ENCODE data around the gene PTH2. TPM values are rescaled to one million over a fixed set of nuclear protein-coding genes. Genes with fewer than 3 reads are reported as not detected.

PTH2 gene
- total and polyA plus RNA-seq, 2 of the 8 experiments (the other 6 are each of a cell fraction or from before 2014, with no cell fraction given) = not detected

- Histone ChIP-seq H3K4ac (replicated peaks; ENCODE audit: insufficient read length, low read depth, low read length) (no peak overlapping the region), H2AFZ (ENCODE audit: low read length) (no peak overlapping the region), H3K56ac (replicated peaks; ENCODE audit: insufficient read length, low read depth, low read length) (no peak overlapping the region), H3K9ac (replicated peaks in 1 of 4; ENCODE audit: extremely low read depth in 1 of 4, low read depth in 3 of 4, low read length in 3 of 4) (no peak overlapping the region), H3K36me3 (ENCODE audit: control insufficient read depth in 2 of 4, insufficient read depth in 4 of 4, low read length in 3 of 4) (no peaks in the 10 kb centered on the region), H3K23ac (ENCODE audit: insufficient read length) (no peak overlapping the region), H2BK5ac (ENCODE audit: low read depth, low read length) (no peak overlapping the region), H2BK12ac (ENCODE audit: low read depth, low read length) (peak overlapping the region; percentile 39; the same call in 1 of the 2 replicates), H2AK5ac (ENCODE audit: low read depth, low read length) (no peak overlapping the region), H3K14ac (ENCODE audit: insufficient read length) (no peak overlapping the region), H2BK15ac (ENCODE audit: low read length) (no peak overlapping the region), H3K4me1 (replicated peaks in 1 of 4; ENCODE audit: control insufficient read depth in 3 of 4, insufficient read depth in 4 of 4, low read length in 3 of 4) (peaks cover 4 to 44% (median 27%) of the 10 kb centered on the region in 4 experiments), H4K8ac (ENCODE audit: extremely low read depth, insufficient read depth, low read length) (no peak overlapping the region), H4K5ac (ENCODE audit: insufficient read length, low read depth, low read length) (no peak overlapping the region), H4K91ac (replicated peaks; ENCODE audit: insufficient read length, low read length) (peak overlapping the region; percentile 35), H2BK120ac (replicated peaks; ENCODE audit: low read depth, low read length) (no peak overlapping the region), H3K9me3 (ENCODE audit: insufficient read depth in 2 of 2, low read depth in 1 of 2, low read length in 1 of 2) (peaks cover 0 to 2% of the 10 kb centered on the region in 2 experiments; a peak in 1 of 4 replicates), H3K79me1 (ENCODE audit: low read depth, low read length) (no peaks in the 10 kb centered on the region), H3K27ac (ENCODE audit: low read depth, low read length) (no peak overlapping the region), H3K18ac (ENCODE audit: extremely low read depth, low read length) (no peak overlapping the region), H3K4me3 (ENCODE audit: extremely low read depth in 1 of 4, insufficient read depth in 2 of 4, low read depth in 3 of 4, low read length in 4 of 4) (peak overlapping the region in 1 of 4 experiments; percentile 71; a peak in 2 of 8 replicates), H3K4me2 (ENCODE audit: insufficient read depth in 1 of 2, low read depth in 2 of 2, low read length in 2 of 2) (peak overlapping the region in 1 of 2 experiments; percentile 97; a peak in 2 of 4 replicates), H3K79me2 (ENCODE audit: control insufficient read depth in 1 of 2, insufficient read depth in 2 of 2, low read length in 2 of 2) (no peaks in the 10 kb centered on the region), H2BK20ac (ENCODE audit: low read length) (0 out of 2 replicates have a peak overlapping the region, but pooled peaks have one; percentile 61), H4K20me1 (replicated peaks in 1 of 2; ENCODE audit: control insufficient read depth in 1 of 2, insufficient read depth in 2 of 2, low read length in 2 of 2) (no peaks in the 10 kb centered on the region), H3K27me3 (replicated peaks in 1 of 4; ENCODE audit: control insufficient read depth in 3 of 4, extremely low read depth in 1 of 4, insufficient read depth in 3 of 4, low read length in 3 of 4) (peaks cover 16 to 55% (median 51%) of the 10 kb centered on the region in 4 experiments), H3K23me2 (ENCODE audit: low read depth, low read length) (peaks cover 21% of the 10 kb centered on the region)
- no peak for TF ChIP-seq EGR1 (IDR thresholded peaks at IDR 0.05; ENCODE audit: borderline replicate concordance, low read depth, low read length)
- no peak for TF ChIP-seq SP1 (IDR thresholded peaks at IDR 0.05; ENCODE audit: low read depth, low read length)
- no peak for TF ChIP-seq NRF1 (IDR thresholded peaks at IDR 0.05; ENCODE audit: low read depth, low read length)
- no peak for TF ChIP-seq RAD21 (IDR thresholded peaks at IDR 0.05 in 1 of 2, conservative IDR thresholded peaks at IDR 0.05 in 1 of 2; ENCODE audit: low read depth in 2 of 2, low read length in 2 of 2)
- TF ChIP-seq SUZ12 (IDR thresholded peaks at IDR 0.05; ENCODE audit: low read length) = no peak
- 70% methylated on average over 8 of the region's 12 CpGs; no CpG with 5 or more reads in 1 of the 2 experiments for WGBS, 2 experiments (ENCODE audit: extremely low coverage in 1 of 2, insufficient coverage in 1 of 2, insufficient read length in 1 of 2, insufficient replicate concordance in 2 of 2, low coverage in 1 of 2, low lambda C conversion rate in 2 of 2, missing lambda C conversion rate in 1 of 2)
- no peak for FAIRE-seq
- no peak for DNase-seq (ENCODE audit: low read depth in 1 of 2, low spot score in 2 of 2)
- ChIA-PET CTCF (ENCODE audit: partially characterized antibody) (interaction anchor here (1.0 to 5.2 kb wide), 8 partner anchors 9 to 126 kb away, joined by 3 to 49 read pairs (median 5); partner anchors contain the start of gene SLC17A7), POLR2A (ENCODE audit: partially characterized antibody) (interaction anchor here (0.8 to 5.0 kb wide), 8 partner anchors 8 to 65 kb away, joined by 3 to 21 read pairs (median 4); partner anchors contain the start of gene TEAD2)
These were observed 4.1 kb upstream of the PTH2 start for GRCh38 chr19:49427339-49427738.
